Left lobe of liver (tissue), 2 donors: Measurements from ENCODE around the gene ZC3H12A. TPM values are rescaled to one million over a fixed set of nuclear protein-coding genes. Genes with fewer than 3 reads are reported as not detected.
"Not testable (repeated sequence)": the region's sequence is repeated elsewhere in the genome, so short reads cannot be mapped to it uniquely, and the experiment has no call there.

ENCODE experiments used
- ATAC-seq: fragments of 200-7000 bp; cut with Tn5 transposase; one replicate; pipeline ENCODE4 v1.9.1; 2020; ENCODE audit warnings: mild to moderate bottlenecking, moderate library complexity
- DNase-seq: peaks from one replicate; pipeline ENCODE4 v3.0.0-alpha.2; 2020; ENCODE audit warnings: low spot score
- total RNA-seq: library from RNA; stranded (reverse); gene quantifications from one replicate; pipeline ENCODE4 v1.2.1, GENCODE V29; 2021
- donor health status: DM: no; HTN: no; CAD: no; lungs with moderate emphysema.
- donor health status: DM: no; HTN: yes; CAD: no.

The ZC3H12A gene
- total RNA-seq, 1 donor from 2014 or later: 3.0 TPM

GRCh38 chr1:37497832-37498231 lies 23.5 kb downstream of the ZC3H12A start:
- ATAC-seq (peak; percentile 87), DNase-seq (peak; percentile 76)

GRCh38 chr1:37498872-37499617 lies 24.7 kb downstream of the ZC3H12A start:
- ATAC-seq: peak; percentile 88
- peak; percentile 57 for DNase-seq

- no peak for DNase-seq
- ATAC-seq: no peak
Measured at GRCh38 chr1:37501661-37502060, 27.3 kb downstream of the ZC3H12A start.

- no peak for DNase-seq
Measured at GRCh38 chr1:37502104-37502503, 27.7 kb downstream of the ZC3H12A start.

GRCh38 chr1:37502791-37503190 lies 28.4 kb downstream of the ZC3H12A start:
- ATAC-seq, DNase-seq: not testable (repeated sequence)

More at GRCh38 chr1:37502104-37502503, 27.7 kb downstream of the ZC3H12A start:
- no peak for ATAC-seq

GRCh38 chr1:37506740-37507139 lies 32.4 kb downstream of the ZC3H12A start:
- ATAC-seq: no peak
- no peak for DNase-seq

- ATAC-seq (no peak), DNase-seq (no peak)
Measured at GRCh38 chr1:37509181-37509580, 34.8 kb downstream of the ZC3H12A start.

GRCh38 chr1:37513795-37514349 lies 39.5 kb downstream of the ZC3H12A start:
- DNase-seq: no peak
- peak; percentile 21 for ATAC-seq

GRCh38 chr1:37514350-37515184 lies 40.2 kb downstream of the ZC3H12A start, which contains the start of gene MEAF6:
MEAF6 (minus strand) TSS chr1:37514766; CDS start chr1:37514746, 20 bp downstream.
- peak; percentile 95 for ATAC-seq
- peak; percentile 88 for DNase-seq

- no peak for ATAC-seq
- DNase-seq: no peak
Measured at GRCh38 chr1:37515185-37516034, 41.0 kb downstream of the ZC3H12A start.

- DNase-seq (no peak), ATAC-seq (no peak)
Measured at GRCh38 chr1:37517569-37517968, 43.2 kb downstream of the ZC3H12A start.

- not testable (repeated sequence) for DNase-seq, ATAC-seq
Measured at GRCh38 chr1:37518241-37518640, 43.9 kb downstream of the ZC3H12A start.

- not testable (repeated sequence) for DNase-seq, ATAC-seq
Measured at GRCh38 chr1:37518929-37519328, 44.5 kb downstream of the ZC3H12A start.

GRCh38 chr1:37519613-37520012 lies 45.2 kb downstream of the ZC3H12A start:
- ATAC-seq: no peak
- DNase-seq: no peak

GRCh38 chr1:37529888-37530287 lies 55.5 kb downstream of the ZC3H12A start:
- ATAC-seq: not testable (repeated sequence)
- DNase-seq: peak; percentile 18

- peak; percentile 62 for ATAC-seq
- DNase-seq: peak; percentile 48
Measured at GRCh38 chr1:37532418-37533156, 58.2 kb downstream of the ZC3H12A start.

- no peak for DNase-seq
Measured at GRCh38 chr1:37533317-37534093, 59.1 kb downstream of the ZC3H12A start.

More at GRCh38 chr1:37533317-37534093, 59.1 kb downstream of the ZC3H12A start:
- ATAC-seq: no peak
